ENCODE data around the gene GNAZ. TPM values are rescaled to one million over a fixed set of nuclear protein-coding genes. Genes with fewer than 3 reads are reported as not detected.
"Not testable (repeated sequence)": the region's sequence is repeated elsewhere in the genome, so short reads cannot be mapped to it uniquely, and the experiment has no call there.

GNAZ gene
- total RNA-seq, 1 experiment from 2014 or later = 5.0 TPM

GRCh38 chr22:23026777-23027176, 43.5 kb upstream of the GNAZ start:
- no peaks in the 10 kb centered on the region for H3K4me1 ChIP-seq (ENCODE audit: insufficient read depth, low read length)
- Mint-ChIP-seq H3K4me1 (peaks cover 30 to 44% of the 10 kb centered on the region in 2 experiments), H3K27ac (no peak overlapping the region; a peak in 1 of 7 replicates), H3K36me3 (ENCODE audit: insufficient read depth in 1 of 3, low read depth in 3 of 3) (peaks cover 0 to 6% (median 2%) of the 10 kb centered on the region in 3 experiments; a peak in 3 of 7 replicates), H3K9me3 (peaks cover 4 to 13% of the 10 kb centered on the region in 2 experiments; a peak in 4 of 5 replicates), H3K4me3 (no peak overlapping the region), H3K27me3 (ENCODE audit: low read depth) (peaks cover 9% of the 10 kb centered on the region)
- no peak overlapping the region for H3K56ac ChIP-seq (ENCODE audit: insufficient read length, low read depth, low read length)
- H2BK12ac ChIP-seq (ENCODE audit: insufficient read length, low read depth, low read length) = no peak overlapping the region
- no peak overlapping the region for H2AFZ ChIP-seq (ENCODE audit: low read length)
- no peak overlapping the region for H2AK5ac ChIP-seq (ENCODE audit: insufficient read length, low read length)
- no peak overlapping the region for H3K4ac ChIP-seq (ENCODE audit: low read depth, low read length)
- no peaks in the 10 kb centered on the region for H3K9me3 ChIP-seq (ENCODE audit: control insufficient read depth, low read depth, low read length)
- H3K79me1 ChIP-seq (ENCODE audit: insufficient read depth, low read depth, low read length, poor library complexity, severe bottlenecking) = no peaks in the 10 kb centered on the region
- H3K4me2 ChIP-seq (ENCODE audit: insufficient read depth, insufficient read length, low read length) = no peak overlapping the region
- no peak overlapping the region for H4K8ac ChIP-seq (replicated peaks; ENCODE audit: insufficient read length, low read depth, low read length)
- H4K91ac ChIP-seq (ENCODE audit: insufficient read length, low read depth, low read length) = no peak overlapping the region
- no peaks in the 10 kb centered on the region for H3K79me2 ChIP-seq (ENCODE audit: insufficient read depth, low read length)
- DNase-seq = no peak
- H2BK20ac ChIP-seq (ENCODE audit: low read depth, low read length, poor library complexity, severe bottlenecking) = no peak overlapping the region
- H2BK15ac ChIP-seq (ENCODE audit: low read depth, low read length) = no peak overlapping the region
- H4K5ac ChIP-seq (ENCODE audit: insufficient read length, low read depth, low read length) = no peak overlapping the region
- no peak overlapping the region for H3K9ac ChIP-seq (ENCODE audit: extremely low read depth, insufficient read length, low read length)
- no peak overlapping the region for H3K23ac ChIP-seq (ENCODE audit: insufficient read length, low read depth, low read length)
- H4K20me1 ChIP-seq (ENCODE audit: control insufficient read depth, insufficient read depth, insufficient read length) = no peaks in the 10 kb centered on the region
- no peak overlapping the region; the same call in 1 of the 2 replicates for H3K14ac ChIP-seq (ENCODE audit: insufficient read depth, low read length)
- no peak overlapping the region for H2BK5ac ChIP-seq (ENCODE audit: insufficient read length, low read length)
- H3K27ac ChIP-seq (ENCODE audit: insufficient read length, low read depth, low read length) = no peak overlapping the region
- no peak overlapping the region for H2BK120ac ChIP-seq (ENCODE audit: low read depth, low read length, poor library complexity, severe bottlenecking)
- no peak for TF ChIP-seq CTCF (conservative IDR thresholded peaks at IDR 0.05)
- H3K18ac ChIP-seq (ENCODE audit: insufficient read length, low read depth, low read length) = no peak overlapping the region
- no peaks in the 10 kb centered on the region for H3K27me3 ChIP-seq (ENCODE audit: insufficient read depth, low read length)
- no peak overlapping the region for H3T11ph ChIP-seq (ENCODE audit: low read length)
- no CpG with 5 or more reads among the region's 10 CpGs for WGBS (ENCODE audit: extremely low coverage, insufficient read length, low lambda C conversion rate)
- no peaks in the 10 kb centered on the region for H3K23me2 ChIP-seq (ENCODE audit: insufficient read length, low read depth, low read length, poor library complexity, severe bottlenecking)

GRCh38 chr22:23027849-23028248, 42.5 kb upstream of the GNAZ start:
- not testable (repeated sequence) for H2AFZ ChIP-seq (ENCODE audit: low read length); H4K5ac ChIP-seq (ENCODE audit: insufficient read length, low read depth, low read length); H3K27ac ChIP-seq (ENCODE audit: insufficient read length, low read depth, low read length); H3K79me2 ChIP-seq (ENCODE audit: insufficient read depth, low read length); H4K20me1 ChIP-seq (ENCODE audit: control insufficient read depth, insufficient read depth, insufficient read length); H4K91ac ChIP-seq (ENCODE audit: insufficient read length, low read depth, low read length); H3K9me3 ChIP-seq (ENCODE audit: control insufficient read depth, low read depth, low read length); H3K27me3 Mint-ChIP-seq (ENCODE audit: low read depth); H4K8ac ChIP-seq (replicated peaks; ENCODE audit: insufficient read length, low read depth, low read length); H2BK12ac ChIP-seq (ENCODE audit: insufficient read length, low read depth, low read length); H2BK20ac ChIP-seq (ENCODE audit: low read depth, low read length, poor library complexity, severe bottlenecking); H3K4ac ChIP-seq (ENCODE audit: low read depth, low read length); H3K9ac ChIP-seq (ENCODE audit: extremely low read depth, insufficient read length, low read length); H3K18ac ChIP-seq (ENCODE audit: insufficient read length, low read depth, low read length); H3K4me3 Mint-ChIP-seq; H3K4me1 ChIP-seq (ENCODE audit: insufficient read depth, low read length); H3K27me3 ChIP-seq (ENCODE audit: insufficient read depth, low read length); H3T11ph ChIP-seq (ENCODE audit: low read length); H2AK5ac ChIP-seq (ENCODE audit: insufficient read length, low read length); H3K4me2 ChIP-seq (ENCODE audit: insufficient read depth, insufficient read length, low read length); H2BK15ac ChIP-seq (ENCODE audit: low read depth, low read length); H3K23ac ChIP-seq (ENCODE audit: insufficient read length, low read depth, low read length); H3K23me2 ChIP-seq (ENCODE audit: insufficient read length, low read depth, low read length, poor library complexity, severe bottlenecking); H3K14ac ChIP-seq (ENCODE audit: insufficient read depth, low read length); H3K27ac Mint-ChIP-seq; H2BK120ac ChIP-seq (ENCODE audit: low read depth, low read length, poor library complexity, severe bottlenecking); H3K56ac ChIP-seq (ENCODE audit: insufficient read length, low read depth, low read length); H2BK5ac ChIP-seq (ENCODE audit: insufficient read length, low read length); DNase-seq; H3K79me1 ChIP-seq (ENCODE audit: insufficient read depth, low read depth, low read length, poor library complexity, severe bottlenecking)
- peaks cover 0 to 12% (median 4%) of the 10 kb centered on the region in 3 experiments; a peak in 4 of 7 replicates for H3K36me3 Mint-ChIP-seq (ENCODE audit: insufficient read depth in 1 of 3, low read depth in 3 of 3)
- H3K4me1 Mint-ChIP-seq = peaks cover 39 to 52% of the 10 kb centered on the region in 2 experiments
- peaks cover 13 to 16% of the 10 kb centered on the region in 2 experiments; a peak in 4 of 5 replicates for H3K9me3 Mint-ChIP-seq
